Measurements from ENCODE around the gene HSPA1A. TPM values are rescaled to one million over a fixed set of nuclear protein-coding genes. Genes with fewer than 3 reads are reported as not detected.
"Not testable (repeated sequence)": the region's sequence is repeated elsewhere in the genome, so short reads cannot be mapped to it uniquely, and the experiment has no call there.

HSPA1A gene
- total RNA-seq, 1 donor from 2014 or later = 230 TPM

DNA sequence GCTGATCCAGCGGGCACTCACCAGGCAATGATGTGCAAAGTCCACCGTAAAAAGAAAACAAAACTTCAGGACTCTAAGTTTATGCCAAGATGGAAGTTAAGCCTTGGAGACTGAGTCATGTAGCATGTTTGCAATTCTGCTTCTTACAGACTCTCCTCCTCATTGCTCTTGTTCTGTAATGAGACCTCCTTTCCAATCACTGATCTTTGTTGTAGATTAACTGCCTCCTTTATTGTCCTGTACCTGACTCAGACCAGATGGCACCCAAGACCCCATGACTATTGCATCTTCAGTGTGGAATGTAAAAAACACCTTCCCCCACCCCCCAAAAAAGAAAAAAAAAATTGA, 36.1 kb downstream of the HSPA1A start:
- Histone ChIP-seq H3K27ac (no peak overlapping the region), H3K27me3 (ENCODE audit: low read depth) (no peaks in the 10 kb centered on the region)

DNA sequence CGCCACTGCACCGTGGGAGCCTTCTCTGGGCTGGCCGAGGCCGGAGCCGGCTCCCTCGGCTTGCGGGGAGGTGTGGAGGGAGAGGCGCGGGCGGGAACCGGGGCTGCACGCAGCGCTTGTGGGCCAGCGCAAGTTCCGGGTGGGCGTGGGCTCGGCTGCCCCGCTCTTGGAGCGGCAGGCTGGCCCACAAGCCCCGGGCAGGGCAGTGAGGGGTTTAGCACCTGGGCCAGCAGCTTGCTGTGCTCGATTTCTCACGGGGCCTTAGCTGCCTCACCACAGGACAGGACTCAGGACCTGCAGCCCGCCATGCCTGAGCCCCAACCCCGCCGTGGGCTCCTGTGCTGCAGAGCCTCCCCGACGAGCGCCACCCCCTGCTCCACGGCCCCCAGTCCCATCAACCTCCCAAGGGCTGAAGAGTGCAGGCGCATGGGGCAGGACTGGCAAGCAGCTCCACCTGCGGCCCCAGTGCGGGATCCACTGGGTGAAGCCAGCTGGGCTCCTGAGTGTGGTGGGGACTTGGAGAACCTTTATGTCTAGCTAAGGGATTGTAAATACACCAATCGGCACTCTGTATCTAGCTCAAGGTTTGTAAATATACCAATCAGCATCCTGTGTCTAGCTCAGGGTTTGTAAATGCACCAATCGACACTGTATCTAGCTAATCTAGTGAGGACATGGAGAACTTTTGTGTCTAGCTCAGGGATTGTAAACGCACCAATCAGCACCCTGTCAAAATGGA, 36.8 kb downstream of the HSPA1A start:
- H3K27me3 ChIP-seq (ENCODE audit: low read depth); intact Hi-C loops (cut with DNase I); H3K27ac ChIP-seq; H3K36me3 ChIP-seq; H3K4me3 ChIP-seq; ATAC-seq; H3K9me3 ChIP-seq; DNase-seq; H3K4me1 ChIP-seq: not testable (repeated sequence)

More for the DNA sequence above, 36.1 kb downstream of the HSPA1A start:
- Histone ChIP-seq H3K4me1 (no peaks in the 10 kb centered on the region), H3K36me3 (no peaks in the 10 kb centered on the region), H3K9me3 (no peaks in the 10 kb centered on the region), H3K4me3 (no peak overlapping the region)
- TF ChIP-seq, protein P1, sequence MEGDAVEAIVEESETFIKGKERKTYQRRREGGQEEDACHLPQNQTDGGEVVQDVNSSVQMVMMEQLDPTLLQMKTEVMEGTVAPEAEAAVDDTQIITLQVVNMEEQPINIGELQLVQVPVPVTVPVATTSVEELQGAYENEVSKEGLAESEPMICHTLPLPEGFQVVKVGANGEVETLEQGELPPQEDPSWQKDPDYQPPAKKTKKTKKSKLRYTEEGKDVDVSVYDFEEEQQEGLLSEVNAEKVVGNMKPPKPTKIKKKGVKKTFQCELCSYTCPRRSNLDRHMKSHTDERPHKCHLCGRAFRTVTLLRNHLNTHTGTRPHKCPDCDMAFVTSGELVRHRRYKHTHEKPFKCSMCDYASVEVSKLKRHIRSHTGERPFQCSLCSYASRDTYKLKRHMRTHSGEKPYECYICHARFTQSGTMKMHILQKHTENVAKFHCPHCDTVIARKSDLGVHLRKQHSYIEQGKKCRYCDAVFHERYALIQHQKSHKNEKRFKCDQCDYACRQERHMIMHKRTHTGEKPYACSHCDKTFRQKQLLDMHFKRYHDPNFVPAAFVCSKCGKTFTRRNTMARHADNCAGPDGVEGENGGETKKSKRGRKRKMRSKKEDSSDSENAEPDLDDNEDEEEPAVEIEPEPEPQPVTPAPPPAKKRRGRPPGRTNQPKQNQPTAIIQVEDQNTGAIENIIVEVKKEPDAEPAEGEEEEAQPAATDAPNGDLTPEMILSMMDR (IDR thresholded peaks at IDR 0.05) = no peak
- DNase-seq (no peak), ATAC-seq (no peak)
- intact Hi-C loops (cut with DNase I) = no loop called here

DNA sequence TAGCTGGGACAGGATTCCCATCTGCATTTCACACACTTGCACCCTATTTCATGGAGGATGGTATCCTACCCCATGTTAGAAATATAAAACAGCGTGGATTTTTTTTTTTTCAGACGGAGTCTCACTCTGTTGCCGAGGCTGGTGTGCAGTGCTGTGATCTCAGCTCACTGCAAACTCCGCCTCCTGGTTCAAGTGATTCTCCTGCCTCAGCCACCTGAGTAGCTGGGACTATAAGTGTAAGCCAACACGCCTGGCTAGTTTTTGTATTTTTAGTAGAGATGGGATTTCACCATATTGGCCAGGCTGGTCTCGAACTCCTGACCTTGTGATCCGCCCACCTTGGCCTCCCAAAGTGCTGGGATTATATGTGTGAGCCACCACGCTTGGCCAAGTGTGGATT, 42.4 kb downstream of the HSPA1A start:
- intact Hi-C loops (cut with DNase I); H3K4me3 ChIP-seq; H3K27me3 ChIP-seq (ENCODE audit: low read depth); H3K9me3 ChIP-seq; ATAC-seq; DNase-seq; H3K27ac ChIP-seq: not testable (repeated sequence)
- peaks cover 11% of the 10 kb centered on the region for H3K4me1 ChIP-seq
- H3K36me3 ChIP-seq = peaks cover 48% of the 10 kb centered on the region

DNA sequence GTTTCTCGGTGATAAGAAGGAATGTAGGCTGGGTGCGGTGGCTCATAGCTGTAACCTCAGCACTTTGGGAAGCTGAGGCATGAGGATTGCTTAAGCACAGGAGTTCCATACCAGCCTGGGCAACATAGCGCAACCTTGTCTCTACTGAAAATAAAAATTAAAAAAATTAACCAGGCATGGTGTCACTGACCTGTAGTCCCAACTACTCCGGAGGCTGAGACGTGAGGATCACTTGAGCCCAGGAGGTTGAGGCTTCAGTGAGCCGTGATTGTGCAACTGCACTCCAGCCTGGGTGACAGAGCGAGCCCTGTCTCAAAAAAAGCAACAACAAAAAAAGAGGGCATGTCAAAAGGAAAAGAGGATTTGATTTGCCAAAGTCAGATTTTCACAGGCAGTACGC, 43.4 kb downstream of the HSPA1A start:
- Histone ChIP-seq H3K36me3 (peaks cover 48% of the 10 kb centered on the region), H3K4me1 (peaks cover 17% of the 10 kb centered on the region), H3K27ac (no peak overlapping the region), H3K9me3 (no peaks in the 10 kb centered on the region), H3K27me3 (ENCODE audit: low read depth) (no peaks in the 10 kb centered on the region), H3K4me3 (no peak overlapping the region)
- no peak for DNase-seq
- intact Hi-C loops (cut with DNase I) = no loop called here
- TF ChIP-seq, protein P1 (IDR thresholded peaks at IDR 0.05) = no peak
- ATAC-seq = no peak

DNA sequence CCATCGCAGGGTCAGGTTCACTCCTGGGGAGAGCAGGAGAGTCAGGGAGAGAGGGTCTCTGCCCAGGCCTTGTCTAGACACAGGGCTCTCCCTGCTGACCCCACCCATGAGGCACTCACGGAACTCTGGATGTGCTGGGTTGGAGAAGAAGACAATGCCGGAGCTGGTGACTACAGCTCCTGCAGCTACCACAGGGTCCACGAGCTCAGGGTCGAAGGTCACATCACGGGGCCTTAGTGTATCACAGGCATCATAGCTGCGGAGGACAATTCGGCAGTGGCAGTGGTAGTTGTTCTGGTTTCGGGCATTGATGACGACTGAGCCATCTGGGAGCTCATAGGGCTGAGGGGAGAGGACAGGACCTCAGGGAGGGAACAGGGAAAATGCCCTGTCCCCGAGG, 44.6 kb downstream of the HSPA1A start:
- DNase-seq = no peak

DNA sequence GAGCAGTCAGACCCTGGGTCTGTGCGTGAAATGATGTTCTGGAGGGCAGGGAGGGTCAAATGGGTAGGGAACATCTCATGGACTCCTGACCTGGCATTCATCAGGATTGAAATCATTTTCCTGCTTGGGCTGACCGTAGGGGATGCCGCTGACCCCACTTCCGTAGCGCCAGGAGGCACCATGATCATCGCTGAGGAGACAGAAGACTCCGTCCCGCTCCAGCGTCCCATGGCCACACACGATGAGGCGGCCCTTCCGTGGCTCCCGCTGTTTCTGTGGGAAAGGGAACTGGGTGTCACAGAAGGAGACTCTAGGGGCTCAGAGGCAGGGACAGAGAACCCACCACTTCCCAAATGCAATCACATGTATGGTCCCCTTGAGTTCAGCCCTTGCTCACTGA, 45.0 kb downstream of the HSPA1A start:
- TF ChIP-seq, protein P1 (IDR thresholded peaks at IDR 0.05) = no peak
- Histone ChIP-seq H3K4me1 (peaks cover 25% of the 10 kb centered on the region), H3K9me3 (no peaks in the 10 kb centered on the region), H3K36me3 (peaks cover 48% of the 10 kb centered on the region), H3K27ac (no peak overlapping the region), H3K27me3 (ENCODE audit: low read depth) (no peaks in the 10 kb centered on the region), H3K4me3 (no peak overlapping the region)
- ATAC-seq (no peak), DNase-seq (no peak)
- intact Hi-C loops (cut with DNase I) = no loop called here

More for the DNA sequence above, 44.6 kb downstream of the HSPA1A start:
- no peaks in the 10 kb centered on the region for H3K9me3 ChIP-seq
- no peak overlapping the region for H3K27ac ChIP-seq
- H3K27me3 ChIP-seq (ENCODE audit: low read depth) = no peaks in the 10 kb centered on the region
- intact Hi-C loops (cut with DNase I) = no loop called here
- TF ChIP-seq, protein P1 (IDR thresholded peaks at IDR 0.05) = no peak
- H3K36me3 ChIP-seq = peaks cover 48% of the 10 kb centered on the region
- H3K4me3 ChIP-seq = no peak overlapping the region
- H3K4me1 ChIP-seq = peaks cover 25% of the 10 kb centered on the region
- no peak for ATAC-seq
